Astrocyte of the spinal cord (primary cell): ENCODE data around the gene SELENOS.

Experiments used
- DNase-seq: peaks from one replicate; pipeline ENCODE4 v3.0.0; 2011; ENCODE audit warnings: low read depth, low spot score
- H3K4me3 ChIP-seq: 2 replicates; pipeline ENCODE4 v1.5.1; 2011; ENCODE audit warnings: low read depth, mild to moderate bottlenecking, low read length, moderate library complexity
- in situ Hi-C: cut with HindIII; loops from 2 replicates; pipeline ENCODE4 v1.10.0; 2017; ENCODE audit warnings: low sequenced_read_pairs
- TF ChIP-seq, protein P1 (sequence below): IDR thresholded peaks from 2 replicates; pipeline ENCODE4 v1.5.1; 2012; ENCODE audit warnings: low read depth, mild to moderate bottlenecking, low read length, inconsistent platforms

SELENOS gene

DNA sequence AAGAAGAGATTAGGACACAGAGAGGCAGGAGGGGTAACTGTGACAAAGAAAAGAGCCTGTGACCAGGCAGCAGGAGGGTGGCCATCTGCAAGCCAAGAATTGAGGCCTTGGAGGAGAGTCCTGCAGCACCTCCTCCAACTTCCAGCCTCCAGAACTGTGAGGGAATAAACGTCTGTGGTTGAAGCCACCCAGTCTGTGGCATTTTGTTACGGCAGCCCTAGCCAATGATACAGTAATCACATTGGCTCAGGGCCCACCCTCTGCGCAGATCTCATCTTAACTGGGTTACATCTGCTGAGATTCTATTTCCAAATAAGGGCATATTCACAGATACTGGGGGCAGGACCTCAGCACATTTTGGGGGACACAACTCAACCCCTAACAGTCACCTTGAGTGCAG lies 11.3 kb downstream of the SELENOS start:
- TF ChIP-seq, protein P1, sequence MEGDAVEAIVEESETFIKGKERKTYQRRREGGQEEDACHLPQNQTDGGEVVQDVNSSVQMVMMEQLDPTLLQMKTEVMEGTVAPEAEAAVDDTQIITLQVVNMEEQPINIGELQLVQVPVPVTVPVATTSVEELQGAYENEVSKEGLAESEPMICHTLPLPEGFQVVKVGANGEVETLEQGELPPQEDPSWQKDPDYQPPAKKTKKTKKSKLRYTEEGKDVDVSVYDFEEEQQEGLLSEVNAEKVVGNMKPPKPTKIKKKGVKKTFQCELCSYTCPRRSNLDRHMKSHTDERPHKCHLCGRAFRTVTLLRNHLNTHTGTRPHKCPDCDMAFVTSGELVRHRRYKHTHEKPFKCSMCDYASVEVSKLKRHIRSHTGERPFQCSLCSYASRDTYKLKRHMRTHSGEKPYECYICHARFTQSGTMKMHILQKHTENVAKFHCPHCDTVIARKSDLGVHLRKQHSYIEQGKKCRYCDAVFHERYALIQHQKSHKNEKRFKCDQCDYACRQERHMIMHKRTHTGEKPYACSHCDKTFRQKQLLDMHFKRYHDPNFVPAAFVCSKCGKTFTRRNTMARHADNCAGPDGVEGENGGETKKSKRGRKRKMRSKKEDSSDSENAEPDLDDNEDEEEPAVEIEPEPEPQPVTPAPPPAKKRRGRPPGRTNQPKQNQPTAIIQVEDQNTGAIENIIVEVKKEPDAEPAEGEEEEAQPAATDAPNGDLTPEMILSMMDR = no peak
- in situ Hi-C loops = no loop called here
- DNase-seq = peak; percentile 81
- H3K4me3 ChIP-seq = no peak overlapping the region

DNA sequence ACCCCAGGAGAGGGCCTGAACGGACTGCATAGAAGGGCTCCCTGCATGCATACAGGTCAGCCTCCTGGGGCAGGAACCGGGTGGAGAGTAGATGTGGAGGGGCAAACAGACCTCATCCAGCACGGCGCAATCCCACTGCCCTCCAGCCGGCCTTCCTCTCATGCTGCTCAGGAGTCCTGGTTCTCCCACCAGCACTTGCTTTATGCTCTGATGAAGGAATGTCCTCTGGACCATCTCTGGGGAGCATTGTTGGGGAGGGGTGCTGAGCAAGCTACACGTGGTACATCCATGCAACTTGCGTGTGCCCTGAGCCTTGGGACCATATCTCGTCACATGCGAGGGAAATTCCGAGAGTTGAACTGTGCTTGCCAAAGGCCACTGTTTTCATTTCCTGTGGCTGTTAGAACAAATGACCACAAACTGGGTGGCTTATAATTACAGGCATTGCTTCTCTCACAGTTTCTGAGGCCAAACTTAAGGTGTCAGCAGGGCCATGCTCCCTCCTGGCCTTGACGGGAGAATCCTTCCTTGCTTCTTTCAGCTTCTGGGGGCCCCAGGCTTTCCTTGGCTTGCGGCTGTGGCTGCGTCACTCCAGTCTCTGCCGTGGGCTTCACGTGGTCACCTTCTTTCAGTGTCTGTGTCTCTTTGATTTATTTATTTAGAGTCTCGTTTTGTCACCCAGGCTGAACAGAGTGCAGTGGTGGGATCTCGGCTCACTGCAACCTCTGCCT lies 12.2 kb downstream of the SELENOS start:
- no peak for DNase-seq
- in situ Hi-C loops = no loop called here

DNA sequence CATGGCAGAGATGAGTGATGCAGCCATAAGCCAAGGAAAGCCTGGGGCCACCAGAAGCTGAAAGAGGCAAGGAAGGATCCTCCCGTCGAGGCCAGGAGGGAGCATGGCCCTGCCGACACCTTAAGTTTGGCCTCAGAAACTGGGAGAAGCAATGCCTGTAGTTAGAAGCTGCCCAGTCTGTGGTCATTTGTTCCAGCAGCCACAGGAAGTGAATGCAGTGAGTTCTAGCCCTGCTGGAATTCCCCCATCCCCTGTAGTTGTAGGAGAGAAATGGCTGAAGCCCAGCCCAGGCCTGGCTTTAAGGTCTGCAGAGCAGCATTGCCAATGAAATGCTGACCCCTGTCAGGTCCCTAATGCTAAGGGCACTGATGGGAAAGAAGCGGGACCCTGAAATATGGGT lies 13.3 kb downstream of the SELENOS start:
- no peak for DNase-seq
- TF ChIP-seq, protein P1 = no peak
- H3K4me3 ChIP-seq = no peak overlapping the region
- in situ Hi-C loops = no loop called here

More for the DNA sequence above, 12.2 kb downstream of the SELENOS start:
- no peak overlapping the region for H3K4me3 ChIP-seq
- TF ChIP-seq, protein P1 = no peak

DNA sequence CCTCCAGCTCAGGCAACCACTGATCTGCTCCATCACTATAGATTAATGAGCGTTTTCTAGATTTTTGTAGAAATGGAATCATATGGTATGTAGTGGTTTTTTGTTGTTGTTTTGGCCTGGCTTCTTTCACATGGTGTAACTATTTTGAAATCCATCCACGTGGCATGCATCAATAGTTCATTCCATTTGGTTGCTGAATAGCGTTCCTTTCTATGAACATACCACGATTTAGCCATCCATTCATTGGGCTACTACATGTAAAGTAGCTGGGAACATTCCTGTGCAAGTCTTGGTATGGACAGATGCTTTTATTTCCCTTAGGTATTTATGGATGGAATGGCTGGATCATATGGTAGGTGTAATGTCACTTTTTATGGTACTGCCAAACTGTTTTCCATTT lies 14.7 kb downstream of the SELENOS start:
- TF ChIP-seq, protein P1 = no peak
- H3K4me3 ChIP-seq = no peak overlapping the region
- DNase-seq = no peak
- in situ Hi-C loops = no loop called here

DNA sequence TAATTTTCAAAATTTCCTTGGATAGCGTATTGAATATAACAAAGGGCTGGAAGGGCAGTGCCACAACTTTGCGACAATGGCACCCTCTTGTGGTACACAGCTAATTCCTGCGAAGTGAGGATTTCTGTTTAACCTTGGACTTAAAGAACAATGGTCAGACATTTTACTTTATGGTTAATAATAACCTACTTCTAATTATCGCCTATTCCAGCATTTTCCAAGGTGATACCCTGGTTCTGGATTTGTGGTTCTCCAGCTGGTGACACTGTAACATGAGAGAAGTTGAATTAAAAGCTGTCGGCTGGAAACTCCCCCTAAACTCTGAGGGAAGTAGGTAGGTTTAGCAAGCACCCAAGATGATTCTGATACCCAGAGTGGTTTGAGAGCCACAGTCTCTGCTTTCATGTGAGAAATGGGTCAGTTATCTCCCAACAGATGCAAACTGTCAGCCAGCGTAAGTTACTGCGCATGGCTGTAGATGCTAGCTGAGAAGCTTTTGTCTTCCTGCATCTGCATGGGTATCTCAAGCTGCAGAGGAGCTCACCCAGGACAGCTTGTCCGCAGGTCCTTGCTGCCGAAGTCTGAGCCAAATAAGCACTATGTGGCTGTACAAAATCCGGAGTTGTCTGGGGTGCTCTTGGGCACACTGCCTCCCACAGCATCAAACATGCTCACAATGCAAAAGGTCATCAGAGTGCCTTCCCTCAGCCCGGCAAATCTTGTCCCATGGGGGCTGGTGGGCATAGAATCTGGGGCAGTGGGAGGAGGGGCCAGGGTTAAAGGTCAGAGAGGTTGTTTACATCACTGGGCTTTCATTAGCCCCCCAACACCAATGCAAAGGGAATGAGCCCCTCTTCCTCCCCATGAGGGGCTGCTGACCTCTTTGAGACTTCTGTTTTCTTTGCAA lies 18.8 kb downstream of the SELENOS start:
- TF ChIP-seq, protein P1 = peak; percentile 75
- H3K4me3 ChIP-seq = no peak overlapping the region
- DNase-seq = peak; percentile 80
- in situ Hi-C loops = loop anchor here (10.0 kb wide), 1 partner anchor 134 kb away; no protein-coding TSS in a partner anchor

DNA sequence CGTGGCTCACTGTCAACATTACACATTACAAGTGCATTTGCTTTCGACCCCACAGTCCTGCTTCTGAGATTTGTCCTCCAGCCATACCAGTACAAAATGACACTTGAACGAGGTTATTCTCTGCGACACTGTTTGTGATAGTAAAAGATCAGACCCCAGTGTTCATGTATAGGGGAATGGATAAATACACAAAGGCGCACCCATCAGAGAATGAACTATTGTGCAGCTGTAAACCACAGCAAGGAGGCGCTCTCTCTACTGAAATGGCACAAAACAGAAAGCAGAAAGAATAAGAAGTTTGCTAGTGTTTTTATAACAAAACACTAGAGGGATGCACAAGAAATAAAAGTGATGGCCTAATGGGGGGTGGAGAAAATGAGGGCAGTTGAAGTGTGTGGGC lies 20.5 kb downstream of the SELENOS start:
- in situ Hi-C loops = loop anchor here (10.0 kb wide), 1 partner anchor 132 kb away; no protein-coding TSS in a partner anchor
- DNase-seq = no peak
- H3K4me3 ChIP-seq = no peak overlapping the region
- TF ChIP-seq, protein P1 = peak; percentile 32
